HG02571 (cell line): ENCODE results near the gene MTIF2.
"Not testable (repeated sequence)": the region's sequence is repeated elsewhere in the genome, so short reads cannot be mapped to it uniquely, and the experiment has no call there.

Source experiments
- ATAC-seq: cut with Tn5 transposase; IDR thresholded peaks from one replicate; pipeline ENCODE4 v1.9.1; 2021; ENCODE audit warnings: mild to moderate bottlenecking, moderate library complexity; ENCODE audit not compliant: unreplicated experiment

MTIF2 gene

DNA sequence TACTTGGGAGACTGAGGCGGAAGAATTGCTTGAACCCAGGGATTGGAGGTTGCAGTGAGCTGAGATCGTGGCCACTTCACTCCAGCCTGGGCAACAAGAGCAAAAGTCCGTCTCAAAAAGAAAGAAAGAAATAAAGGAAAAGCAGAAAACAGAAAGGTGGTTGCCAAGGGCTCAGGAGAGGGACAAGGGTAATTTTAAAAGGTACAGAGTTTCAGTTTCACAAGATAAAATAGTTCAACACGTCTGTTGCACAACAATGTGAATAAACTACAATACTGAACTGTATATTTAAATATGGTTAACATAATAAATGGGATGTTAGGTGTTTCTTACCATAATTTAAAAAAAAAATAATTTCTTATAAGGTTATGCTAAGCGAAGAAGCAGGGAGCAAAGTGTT is 23.6 kb downstream of the MTIF2 start:
- no peak for ATAC-seq

DNA sequence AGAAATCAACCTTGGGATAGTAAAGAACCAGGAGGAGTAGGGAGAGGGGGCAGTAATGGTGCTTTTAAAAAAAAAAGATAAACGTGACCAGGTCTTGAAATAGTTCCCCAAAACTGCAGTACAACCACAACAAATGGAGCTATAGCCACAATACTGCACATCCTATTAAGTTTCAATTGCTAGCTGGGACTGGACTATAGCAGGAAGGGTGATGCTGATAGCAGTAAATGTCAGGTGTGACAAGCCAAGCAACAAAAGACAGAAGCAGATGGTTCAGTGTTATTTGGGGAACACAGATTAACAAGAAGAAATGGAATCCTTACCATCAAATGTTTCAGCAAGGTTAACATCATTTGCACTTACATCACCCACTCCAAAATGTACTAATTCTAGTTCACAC is 26.4 kb downstream of the MTIF2 start:
- no peak for ATAC-seq

DNA sequence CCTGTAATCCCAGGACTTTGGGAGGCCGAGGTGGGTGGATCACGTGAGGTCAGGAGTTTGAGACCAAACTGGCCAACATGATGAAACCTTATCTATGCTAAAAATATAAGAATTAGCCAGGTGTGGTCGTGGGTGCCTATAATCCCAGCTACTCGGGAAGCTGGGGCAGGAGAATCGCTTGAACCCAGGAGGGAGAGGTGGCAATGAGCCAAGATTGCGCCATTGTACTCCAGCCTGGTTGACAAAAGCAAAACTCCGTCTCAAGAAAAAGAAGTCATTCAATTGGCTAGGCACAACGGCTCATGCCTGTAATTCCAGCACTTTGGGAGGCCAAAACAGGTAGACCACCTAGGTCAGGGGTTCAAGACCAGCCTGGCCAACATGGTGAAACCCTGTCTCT is 27.4 kb downstream of the MTIF2 start:
- not testable (repeated sequence) for ATAC-seq

DNA sequence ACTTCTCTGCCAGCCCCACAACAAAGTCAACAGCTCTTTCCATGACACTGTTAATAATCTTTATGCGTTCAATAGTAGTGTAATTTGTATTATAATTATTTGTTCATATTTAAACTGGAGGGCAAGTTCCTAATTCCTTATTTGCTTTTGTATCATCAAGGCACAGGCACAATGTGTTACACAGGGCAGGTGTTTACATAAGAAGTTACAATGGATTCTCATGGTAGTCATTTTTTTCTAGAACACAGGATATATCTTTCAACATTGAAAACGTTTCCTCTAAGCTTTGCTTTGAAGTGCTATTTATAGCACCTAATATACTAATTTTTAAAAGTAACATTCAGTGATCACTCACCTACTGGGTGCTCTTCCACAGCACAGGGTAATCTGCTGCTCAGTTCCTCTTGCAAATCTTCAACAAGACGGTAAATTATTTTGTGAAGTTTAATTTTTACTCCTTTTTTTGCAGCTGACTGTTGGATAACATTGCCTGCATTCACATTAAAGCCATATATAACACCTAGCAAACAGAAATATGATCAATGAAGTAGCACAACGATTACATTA is 29.3 kb downstream of the MTIF2 start:
- no peak for ATAC-seq

DNA sequence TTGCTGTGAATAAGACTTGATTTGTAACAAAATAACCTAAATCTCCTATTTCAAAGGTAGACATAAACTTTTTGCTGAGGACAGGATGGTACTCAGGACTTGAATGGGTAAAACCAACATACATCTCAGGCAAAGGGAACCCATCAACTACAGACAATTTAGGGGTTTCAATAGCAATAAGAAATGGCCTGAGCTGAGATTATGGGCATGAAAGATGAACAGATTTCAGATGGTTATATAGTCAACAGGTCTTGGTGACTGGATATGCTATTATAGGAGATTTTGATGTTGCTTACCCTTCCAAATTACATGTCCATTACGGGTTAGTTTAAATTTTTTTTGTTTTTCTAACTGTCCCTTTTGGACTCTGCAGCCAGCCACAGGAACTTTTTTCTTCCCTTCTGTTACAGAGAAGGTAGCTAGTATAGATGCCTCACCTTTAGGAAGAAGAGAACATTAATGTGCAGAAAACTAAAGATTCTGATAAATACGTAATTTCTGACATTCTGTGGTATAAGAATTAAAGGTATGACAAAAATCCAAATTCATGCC is 32.0 kb downstream of the MTIF2 start:
- no peak for ATAC-seq

DNA sequence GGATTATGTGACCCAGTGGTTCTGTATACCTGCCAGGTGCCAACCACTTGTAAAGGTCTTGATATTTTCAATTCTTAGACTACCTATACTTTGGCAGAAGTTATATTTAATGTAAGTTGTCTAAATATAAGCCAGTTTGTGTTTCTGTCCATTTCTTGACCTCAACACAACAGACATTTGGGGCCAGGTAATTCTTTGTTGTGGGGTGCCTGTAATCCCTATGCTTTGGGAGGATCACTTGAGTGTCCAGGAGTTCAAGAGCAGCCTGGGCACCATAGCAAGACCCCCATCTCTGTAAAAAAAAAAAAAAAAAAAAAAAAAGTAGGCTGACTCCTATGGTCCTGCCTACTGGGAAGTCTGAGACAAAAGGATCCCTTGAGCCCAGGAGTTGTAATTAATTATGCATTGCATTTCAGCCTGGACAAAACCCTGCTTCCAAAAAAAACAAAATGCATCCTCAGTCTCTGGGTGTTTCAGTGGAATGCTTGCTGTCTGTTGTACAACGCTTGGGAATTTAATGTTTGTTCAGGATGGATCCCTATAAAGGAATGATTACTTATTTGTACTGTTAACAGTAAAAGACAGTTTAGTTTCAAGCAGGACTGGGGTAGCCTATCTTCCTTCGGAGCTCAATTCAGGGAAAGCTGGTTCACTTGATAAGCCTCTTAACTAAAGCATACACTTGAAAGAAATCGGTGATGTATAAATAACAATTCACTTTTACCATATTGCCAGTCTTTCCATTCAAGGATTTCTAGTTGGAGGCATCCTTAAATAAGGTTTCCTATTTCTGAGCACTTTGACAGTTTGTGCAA is 33.1 kb downstream of the MTIF2 start:
- ATAC-seq, result no peak

DNA sequence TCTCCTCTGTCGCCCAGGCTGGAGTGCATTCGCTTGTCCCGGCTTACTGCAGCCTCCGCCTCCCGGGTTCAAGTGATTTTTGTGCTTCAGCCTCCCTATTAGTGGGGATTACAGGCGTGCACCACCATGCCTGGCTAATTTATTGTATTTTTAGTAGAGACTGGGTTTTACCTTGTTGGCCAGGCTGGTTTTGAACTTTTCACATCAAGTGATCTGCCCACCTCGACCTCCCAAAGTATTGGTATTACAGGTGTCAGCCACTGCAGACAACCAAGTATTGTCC is 35.4 kb downstream of the MTIF2 start:
- no peak for ATAC-seq

DNA sequence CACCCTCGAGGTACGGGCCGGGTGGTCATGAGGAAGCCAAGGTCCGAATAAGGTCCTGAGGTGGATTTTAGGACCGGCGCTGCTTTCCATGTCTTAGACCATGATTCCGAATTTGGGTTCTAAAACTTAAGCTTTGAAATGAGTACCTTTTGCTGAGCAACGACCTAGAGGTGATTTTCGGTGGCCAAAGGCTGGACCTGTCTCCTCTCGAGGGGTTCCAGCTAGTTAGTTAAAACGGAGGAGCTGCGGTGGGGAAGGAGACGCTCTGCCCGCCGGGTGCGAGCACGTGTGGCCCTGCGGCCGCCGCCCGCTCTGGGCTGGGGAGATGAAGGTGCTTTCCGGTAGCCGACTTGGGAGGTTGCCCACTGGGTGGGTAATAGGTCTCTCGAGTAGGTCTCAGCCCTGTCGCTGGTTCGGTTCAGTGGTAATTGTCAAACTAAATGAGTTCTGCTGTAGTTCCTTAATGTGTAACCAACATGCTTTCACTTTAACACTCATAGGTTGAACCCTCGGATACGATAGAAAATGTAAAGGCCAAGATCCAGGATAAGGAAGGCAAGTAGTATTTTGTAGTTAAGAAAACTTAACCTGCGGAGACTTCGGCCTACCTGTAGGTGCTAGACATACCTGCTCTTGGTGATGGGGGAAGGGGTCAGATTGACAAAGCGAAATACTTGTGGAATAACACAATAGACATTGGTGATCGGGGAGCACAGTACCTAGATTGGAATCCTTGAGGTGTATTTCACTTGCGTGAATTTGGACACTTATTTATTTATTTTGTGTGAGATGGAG is 36.0 kb downstream of the MTIF2 start:
- peak; percentile 18 for ATAC-seq

DNA sequence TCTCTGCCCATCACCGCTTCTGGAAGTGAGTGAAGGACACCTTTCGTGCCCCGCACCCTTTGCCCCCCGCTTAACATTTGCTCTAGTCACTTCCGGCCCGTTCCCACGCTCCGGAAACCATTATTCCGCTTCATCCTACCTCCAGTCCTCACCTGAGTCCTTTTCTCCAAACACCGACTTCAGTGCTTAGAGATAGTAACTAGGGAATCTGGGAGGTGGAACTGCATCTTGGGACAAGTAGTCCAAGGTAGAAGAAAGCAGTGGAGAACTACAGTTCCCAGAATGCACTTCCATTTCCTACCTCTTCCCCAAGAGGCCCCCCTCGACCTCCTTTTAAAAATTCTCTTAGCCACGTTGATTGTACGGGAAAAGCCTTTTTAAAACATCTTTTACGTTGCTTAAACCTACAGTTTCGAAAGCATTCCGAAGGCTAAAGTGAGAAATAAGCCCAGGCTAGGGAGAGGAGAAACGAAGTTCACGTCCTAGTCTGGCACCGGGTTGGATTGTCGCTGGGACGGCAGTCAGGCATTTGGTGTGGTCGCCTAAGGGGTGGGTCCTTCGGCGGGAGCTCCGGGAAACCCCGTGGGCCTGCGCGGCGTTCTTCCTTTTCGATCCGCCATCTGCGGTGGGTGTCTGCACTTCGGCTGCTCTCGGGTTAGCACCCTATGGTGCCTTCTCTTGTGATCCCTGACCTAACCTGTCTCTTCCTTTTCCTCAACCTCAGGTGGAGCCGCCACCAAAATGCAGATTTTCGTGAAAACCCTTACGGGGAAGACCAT is 36.8 kb downstream of the MTIF2 start, which contains the start of the genes CLHC1 and RPS27A:
CLHC1 (minus strand) TSS at position 210 of the 779 bp plus-strand sequence. CDS start 9,882 bp downstream, outside the sequence.
RPS27A (plus strand) TSS at position 605 of the 779 bp plus-strand sequence; CDS start at position 742, 137 bp downstream.
- ATAC-seq, result peak; percentile 86

DNA sequence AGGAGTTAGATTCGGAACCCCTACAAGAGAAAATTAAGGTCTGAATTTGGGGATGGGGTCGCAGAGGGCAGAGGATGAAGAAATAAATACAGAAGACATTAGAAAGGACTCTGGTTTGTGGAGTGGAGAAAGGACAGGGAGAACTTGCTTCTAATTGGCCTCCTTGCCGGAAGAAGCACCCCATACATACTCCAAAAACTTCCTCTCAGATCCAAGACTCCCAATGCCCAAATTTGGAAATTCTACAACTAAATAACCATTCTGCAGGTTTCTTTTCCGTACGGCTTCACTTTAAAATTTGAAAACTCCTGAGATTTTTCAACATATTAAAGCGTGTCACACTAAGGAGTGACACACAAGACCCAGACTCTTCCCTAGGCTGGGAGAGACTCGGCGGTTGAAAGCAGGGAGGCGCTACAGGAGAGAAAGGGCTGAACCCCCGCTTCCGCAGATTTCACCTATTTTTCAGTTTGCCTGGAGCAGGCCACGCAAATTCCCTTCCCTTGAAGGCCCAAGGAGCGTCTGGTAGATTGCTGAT is 37.4 kb downstream of the MTIF2 start:
- ATAC-seq, result no peak

DNA sequence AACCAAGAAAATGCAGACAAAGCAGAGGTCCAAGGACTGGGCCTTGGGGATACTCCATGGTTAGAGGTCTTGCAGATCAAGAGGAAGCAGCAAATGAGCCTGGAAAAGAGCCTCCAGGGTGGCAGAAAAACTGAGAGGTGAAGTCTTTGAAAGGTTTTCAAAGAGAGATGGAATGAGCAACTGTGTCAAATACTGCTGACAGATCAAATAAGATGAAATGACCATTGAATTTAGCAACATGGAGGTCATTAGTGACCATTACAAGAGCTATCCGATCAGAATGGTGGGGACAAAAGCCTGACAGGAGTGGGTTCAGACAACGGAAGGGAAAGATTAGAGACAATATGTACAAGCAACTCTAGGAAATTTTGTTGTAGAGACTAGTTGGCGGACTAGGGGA is 38.5 kb downstream of the MTIF2 start:
- no peak for ATAC-seq

DNA sequence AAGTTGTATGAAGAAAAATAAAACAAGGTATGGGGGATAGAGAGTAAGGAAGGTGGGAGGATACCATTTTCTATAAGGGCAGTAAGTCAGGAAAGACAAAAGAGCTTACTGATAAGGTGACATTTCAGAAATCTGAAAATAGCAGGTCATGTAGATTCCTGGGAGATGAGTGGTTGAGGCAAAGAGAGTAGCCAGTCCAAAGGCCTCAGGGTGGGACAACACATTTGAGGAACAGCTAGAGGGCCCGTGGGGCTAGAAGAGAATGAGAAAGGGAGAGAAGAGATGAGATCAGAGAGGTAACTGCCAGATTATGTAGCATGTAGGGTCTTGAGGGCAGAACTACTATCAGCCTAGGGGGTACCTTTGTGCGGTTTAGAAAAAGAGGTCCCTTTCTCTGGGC is 39.8 kb downstream of the MTIF2 start:
- no peak for ATAC-seq

DNA sequence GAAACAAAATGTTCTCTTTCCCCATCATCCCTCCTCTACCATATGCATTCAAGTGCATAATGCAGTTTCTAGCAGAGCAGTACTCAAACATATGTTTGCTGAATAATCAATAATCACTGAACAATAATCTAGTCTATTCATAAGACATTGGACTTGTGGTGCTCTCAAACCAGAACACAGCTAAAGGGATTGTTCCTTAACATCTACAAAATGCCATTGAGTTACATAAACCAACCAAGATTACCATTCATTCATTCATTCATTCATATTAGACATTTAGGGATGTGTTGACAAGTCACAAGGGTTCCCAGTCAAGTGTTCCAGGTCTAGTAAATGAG is 40.8 kb downstream of the MTIF2 start:
- no peak for ATAC-seq

DNA sequence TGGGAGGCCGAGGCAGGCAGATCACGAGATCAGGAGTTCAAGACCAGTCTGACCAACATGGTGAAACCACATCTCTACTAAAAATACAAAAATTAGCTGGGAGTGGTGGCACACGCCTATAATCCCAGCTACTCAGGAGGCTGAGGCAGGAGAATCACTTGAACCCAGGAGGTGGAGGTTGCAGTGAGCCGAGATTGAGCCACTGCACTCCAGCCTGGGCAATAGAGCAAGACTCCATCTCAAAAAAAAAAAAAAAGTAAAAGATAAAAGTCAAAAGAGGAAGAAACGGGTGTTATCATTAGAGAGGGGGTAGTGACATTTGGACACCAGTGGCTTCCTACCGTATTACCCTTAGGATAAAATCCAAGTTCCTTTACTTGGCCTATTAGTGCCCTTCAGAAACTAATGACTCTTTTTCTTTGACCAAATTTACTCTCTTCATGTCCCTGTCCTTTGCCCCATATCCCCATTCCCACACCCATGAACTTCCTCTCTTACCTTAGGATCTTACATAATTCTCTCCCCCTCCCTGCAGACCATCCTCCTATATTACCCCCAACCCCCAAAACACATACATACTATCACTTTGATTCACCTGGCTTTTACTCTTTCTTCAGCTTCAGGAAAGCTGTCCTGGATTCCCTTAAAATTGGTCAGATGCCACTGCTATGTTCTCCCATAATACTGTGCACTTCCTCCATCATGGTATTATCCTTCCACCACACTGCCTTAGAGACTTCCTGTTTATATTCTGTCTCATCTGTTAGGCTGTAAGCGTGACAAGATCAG is 41.4 kb downstream of the MTIF2 start:
- not testable (repeated sequence) for ATAC-seq

DNA sequence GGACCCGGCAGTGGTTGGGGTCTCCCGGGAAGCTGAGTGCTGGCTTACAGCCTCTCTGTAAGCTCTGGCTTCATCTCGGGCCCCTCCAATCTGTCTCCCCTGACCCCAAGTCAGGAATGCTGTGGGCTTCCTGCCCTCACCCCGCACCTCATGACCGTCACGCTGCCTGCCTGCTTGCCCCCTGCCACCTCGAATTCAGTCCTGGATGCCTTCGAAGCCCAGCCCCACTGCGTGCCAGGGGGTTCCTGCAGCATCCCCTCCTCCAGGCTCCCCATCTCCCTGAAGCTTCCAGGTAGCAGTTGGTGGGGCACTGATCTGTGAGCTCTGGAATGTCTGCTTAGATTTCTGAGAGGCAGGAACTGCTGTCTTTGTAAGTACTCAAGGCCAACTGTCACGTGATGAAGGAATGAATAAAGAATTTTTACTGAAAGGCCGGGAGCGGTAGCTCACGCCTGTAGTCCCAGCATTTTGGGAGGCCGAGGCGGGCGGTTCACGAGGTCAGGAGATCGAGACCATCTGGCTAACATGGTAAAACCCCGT is 43.5 kb downstream of the MTIF2 start:
- ATAC-seq, result no peak

DNA sequence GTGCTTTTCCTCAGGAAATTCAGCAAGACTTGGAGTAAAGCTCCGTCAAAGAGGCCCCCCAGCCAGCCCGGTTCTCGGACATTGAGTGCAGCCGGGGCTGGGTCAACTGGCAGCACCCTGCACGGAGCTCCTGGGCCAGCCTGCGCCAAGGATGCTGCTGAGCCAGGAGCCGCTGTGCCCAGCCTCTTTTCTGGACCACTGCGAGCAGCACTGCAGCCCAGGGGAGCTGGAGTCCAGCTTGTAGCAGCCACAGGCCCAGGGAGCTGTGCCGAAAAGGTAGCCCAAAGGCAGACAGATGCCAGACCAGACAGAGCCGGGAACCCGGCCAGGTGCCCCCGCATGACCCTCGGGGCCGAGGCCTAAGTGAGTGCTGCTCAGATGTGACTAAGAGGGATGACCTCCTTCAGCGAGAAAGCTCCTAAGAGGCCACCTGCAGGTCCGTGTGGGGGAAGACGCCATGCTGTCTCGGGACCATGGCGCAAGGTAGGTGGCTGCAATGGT is 44.2 kb downstream of the MTIF2 start:
- ATAC-seq, result no peak

DNA sequence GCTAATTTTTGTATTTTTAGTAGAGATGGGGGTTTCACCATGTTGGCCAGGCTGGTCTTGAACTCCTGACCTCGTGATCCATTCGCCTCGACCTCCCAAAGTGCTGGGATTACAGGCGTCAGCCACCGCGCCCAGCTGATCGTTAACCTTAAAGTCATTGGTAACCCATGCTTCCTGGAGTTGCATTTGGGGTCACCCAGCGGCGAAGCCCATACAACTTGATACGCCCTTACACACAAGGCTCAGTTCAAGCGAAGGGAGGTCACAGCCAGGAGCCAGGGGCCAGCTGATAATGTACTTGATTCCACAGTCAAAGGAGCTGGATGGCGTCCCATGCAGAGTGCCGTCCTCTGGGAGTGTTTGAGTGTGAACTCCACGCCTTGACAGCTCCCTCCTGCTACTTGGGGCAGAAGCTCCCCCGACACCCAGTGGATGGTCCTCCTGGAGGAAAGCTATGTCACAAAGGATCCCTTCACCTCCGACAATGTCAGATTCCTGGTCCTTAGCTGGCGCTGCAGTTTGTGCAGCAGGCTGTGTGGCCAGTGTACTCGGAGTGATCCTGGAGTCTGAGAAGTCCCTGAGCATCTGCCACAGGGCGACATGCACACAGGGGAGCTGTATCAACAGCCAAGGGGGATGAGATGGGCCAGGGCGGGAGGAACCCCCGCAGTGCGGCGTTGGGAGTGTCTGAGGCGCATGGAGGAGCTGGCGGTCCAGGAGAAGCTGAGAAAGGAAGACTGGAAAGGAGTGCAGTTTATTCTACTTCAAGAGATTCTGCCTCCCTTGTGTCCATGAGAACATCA is 44.9 kb downstream of the MTIF2 start:
- no peak for ATAC-seq

DNA sequence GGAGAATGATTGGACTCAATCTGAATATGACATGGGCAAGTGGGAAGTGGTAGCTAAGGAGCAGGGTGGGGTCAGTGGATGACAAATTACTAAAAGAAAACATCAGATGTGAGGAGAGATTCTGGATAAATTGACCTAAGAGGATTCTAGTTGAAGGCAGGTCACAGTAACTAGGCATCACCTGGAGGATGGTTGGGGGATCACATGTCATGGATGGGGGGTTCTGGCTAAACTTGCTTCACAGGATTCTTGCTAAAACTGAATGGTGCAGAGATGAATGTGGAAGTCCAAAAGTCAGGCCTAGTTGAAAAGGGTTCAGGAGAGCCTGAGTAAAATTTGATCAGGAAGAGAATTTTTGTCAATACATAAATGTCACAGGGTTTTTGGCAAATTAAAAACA is 55.2 kb downstream of the MTIF2 start:
- ATAC-seq, result no peak

DNA sequence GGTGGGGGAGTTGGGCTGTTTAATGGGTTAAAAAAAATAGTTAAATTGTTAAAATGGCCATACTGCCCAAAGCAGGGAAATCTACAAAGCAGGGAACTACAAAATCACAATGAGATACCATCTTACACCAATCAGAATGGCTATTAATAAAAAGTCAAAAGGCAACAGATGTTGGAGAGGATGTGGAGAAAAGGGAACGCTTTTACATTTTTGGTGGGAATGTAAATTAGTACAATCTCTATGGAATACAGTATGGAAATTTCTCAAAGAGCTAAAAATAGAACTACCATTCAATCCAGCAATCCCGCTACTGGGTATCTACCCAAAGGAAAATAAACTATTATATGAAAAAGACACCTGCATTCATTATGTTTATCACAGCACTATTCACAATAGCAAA is 64.1 kb downstream of the MTIF2 start:
- no peak for ATAC-seq
